ENCODE data around the gene NALCN.

GRCh38 chr13:101450749-101451130, 34.4 kb upstream of the NALCN start:
- no peak for TF ChIP-seq EZH2 (IDR thresholded peaks at IDR 0.05; ENCODE audit: borderline replicate concordance)
- no peak for TF ChIP-seq CTCF (IDR thresholded peaks at IDR 0.05; ENCODE audit: poor library complexity)
- TF ChIP-seq EZH2phosphoT487 (IDR thresholded peaks at IDR 0.05; ENCODE audit: low read depth, severe bottlenecking, unreplicated experiment) = no peak

Measured in hepatocyte (in vitro differentiated cells).